GM12878 (cell line): Measurements from ENCODE around the gene BAG5. TPM values are rescaled to one million over a fixed set of nuclear protein-coding genes. Genes with fewer than 3 reads are reported as not detected.

Experiments used
- ATAC-seq: fragments of 200-7000 bp; cut with Tn5 transposase; 3 replicates; pipeline ENCODE4 v1.9.1; 2020; ENCODE audit warnings: mild to moderate bottlenecking, moderate library complexity
- BruUV-seq: library from RNA; stranded (reverse); fragments of 400-500 nt; replicated peaks from 2 replicates; lab custom pipeline; 2021; lab: Mats Ljungman, UMichigan
- CTCF ChIA-PET: fragments of 300-600 bp; sonication (Branson Sonifier 250); formaldehyde crosslinking; extraction: SDS; loops from one replicate; lab custom pipeline; 2021; ENCODE audit warnings: inconsistent platforms; lab: Yijun Ruan, JAX
- POLR2A ChIA-PET: fragments of 350-600 bp; formaldehyde crosslinking; extraction: SDS; loops from one replicate; lab custom pipeline; 2021; ENCODE audit warnings: inconsistent platforms; lab: Charles Lee
- RAD21 ChIA-PET: fragments of 300-600 bp; sonication (Branson Sonifier 250); formaldehyde crosslinking; loops from one replicate; lab custom pipeline; 2023; ENCODE audit warnings: antibody characterized with exemption; ENCODE audit not compliant: unreplicated experiment; lab: Charles Lee
- SMC1A ChIA-PET: fragments of 300-600 bp; sonication (Branson Sonifier 250); formaldehyde crosslinking; loops from one replicate; lab custom pipeline; 2023; ENCODE audit not compliant: unreplicated experiment, uncharacterized antibody; lab: Charles Lee
- DNase-seq: peaks from one replicate; pipeline ENCODE4 v3.0.0-alpha.2; 2011; ENCODE audit warnings: low read depth, low spot score
- FAIRE-seq: peaks from 3 replicates; lab custom pipeline; 2011; peaks lifted over from hg19 to GRCh38; lab: Jason Lieb, UNC
- H2AFZ ChIP-seq: 2 replicates; pipeline ENCODE4 v1.6.0; 2011; ENCODE audit warnings: low read depth, low read length, control low read depth; ENCODE audit not compliant: control insufficient read depth
- H3K27ac ChIP-seq: 2 replicates; pipeline ENCODE4 v1.5.1; 2011; ENCODE audit warnings: control low read depth; ENCODE audit not compliant: control insufficient read depth, insufficient read depth
- H3K27me3 ChIP-seq, 2 experiments: replicated peaks in 1 of 2; 2 replicates each; pipeline versions ENCODE4 v1.6.0 to v1.6.1; 2011; ENCODE audit warnings: low read length in 1 of 2; ENCODE audit not compliant: control insufficient read depth in 2 of 2, insufficient read depth in 2 of 2
- H3K36me3 ChIP-seq, 2 experiments: 2 replicates each; pipeline ENCODE4 v1.5.1; 2011; ENCODE audit warnings: low read length in 1 of 2; ENCODE audit not compliant: control insufficient read depth in 2 of 2, insufficient read depth in 2 of 2
- H3K4me1 ChIP-seq: 2 replicates; pipeline ENCODE4 v1.6.1; 2011; ENCODE audit warnings: mild to moderate bottlenecking, low read length, moderate library complexity, mixed read lengths; ENCODE audit not compliant: control insufficient read depth, insufficient read depth
- H3K4me2 ChIP-seq: 2 replicates; pipeline ENCODE4 v1.6.0; 2011; ENCODE audit warnings: control low read depth; ENCODE audit not compliant: control insufficient read depth, insufficient read depth
- H3K4me3 ChIP-seq: fragments of 200-600 bp; sonication (generic); 2 replicates; pipeline ENCODE4 v1.5.1; 2016
- H3K79me2 ChIP-seq: 2 replicates; pipeline ENCODE4 v1.6.0; 2011; ENCODE audit warnings: low read length; ENCODE audit not compliant: control insufficient read depth, insufficient read depth
- H3K9ac ChIP-seq: 2 replicates; pipeline ENCODE4 v1.8.0; 2011; ENCODE audit warnings: low read length, control low read depth, mixed read lengths; ENCODE audit not compliant: control insufficient read depth, insufficient read depth
- H3K9me3 ChIP-seq: replicated peaks from 3 replicates; pipeline ENCODE4 v1.5.1; 2011; ENCODE audit warnings: mild to moderate bottlenecking, low read length; ENCODE audit not compliant: control insufficient read depth, insufficient read depth
- H4K20me1 ChIP-seq: 2 replicates; pipeline ENCODE4 v1.6.0; 2011; ENCODE audit not compliant: control insufficient read depth, insufficient read depth
- ATF3 ChIP-seq: IDR thresholded peaks from 2 replicates; pipeline ENCODE4 v1.6.1; 2011; ENCODE audit warnings: low read depth, mild to moderate bottlenecking, low read length, moderate library complexity, borderline replicate concordance; ENCODE audit errors: extremely low read depth
- CEBPZ ChIP-seq: fragments of 150-350 bp; IDR thresholded peaks from 2 replicates; pipeline ENCODE4 v1.6.1; 2016; ENCODE audit warnings: low read depth, low read length
- CUX1 ChIP-seq: IDR thresholded peaks from 2 replicates; pipeline ENCODE4 v1.6.1; 2012; ENCODE audit warnings: improper control_type of control experiment, low read depth, low read length; ENCODE audit not compliant: insufficient replicate concordance
- NRF1 ChIP-seq: conservative IDR thresholded peaks from 2 replicates; pipeline ENCODE4 v1.6.1; 2011; ENCODE audit warnings: mild to moderate bottlenecking, low read depth, low read length, improper control_type of control experiment
- RCOR1 ChIP-seq: conservative IDR thresholded peaks from 2 replicates; pipeline ENCODE4 v1.6.1; 2012; ENCODE audit warnings: low read depth, low read length, improper control_type of control experiment
- RELB ChIP-seq: fragments of 450-650 bp; IDR thresholded peaks from 2 replicates; pipeline ENCODE4 v1.6.1; 2017; ENCODE audit warnings: low read depth, mild to moderate bottlenecking, moderate library complexity
- ZNF687 ChIP-seq: fragments of 450-650 bp; IDR thresholded peaks from 2 replicates; pipeline ENCODE4 v1.6.1; 2017; ENCODE audit warnings: mild to moderate bottlenecking, moderate library complexity
- WGBS: methylation state at CpG from one replicate; pipeline ENCODE4 v1.1.6; 2016; ENCODE audit warnings: low lambda C conversion rate; ENCODE audit not compliant: insufficient replicate concordance, insufficient coverage; ENCODE audit errors: missing lambda C conversion rate; 5-methylcytosine and 5-hydroxymethylcytosine counted together
- in situ Hi-C: fragments of 300-500 bp; cut with MboI; formaldehyde crosslinking; loops from 9 replicates; pipeline ENCODE4 v1.14.3; 2018; ENCODE audit warnings: mixed read lengths
- intact Hi-C: fragments of 100-400 bp; cut with micrococcal nuclease; formaldehyde crosslinking; loops from one replicate; pipeline ENCODE4 v1.14.2; 2022; ENCODE audit not compliant: unreplicated experiment
- polyA plus RNA-seq, 11 experiments: library from polyadenylated mRNA; depleted of rRNA in 4 of 11; unstranded in 6 of 11; stranded (reverse) in 5 of 11; fragments of >200 nt; fragmentation: Nextera tagmentation in 4 of 11; fragmentation: Illumina TruSeq in 1 of 11; extraction: Ambion mirVana in 4 of 11; extraction: Trizol in 1 of 11; gene quantifications; 1 replicate in 1 of 11; 2 replicates in 10 of 11; pipeline versions ENCODE4 v1.2.1 to v1.2.3, GENCODE V29; 2011 to 2016; ENCODE audit warnings: inconsistent platforms in 2 of 11, missing spikeins in 2 of 11, low read depth in 1 of 11
- total RNA-seq, 4 experiments: library from RNA; depleted of rRNA in 3 of 4; stranded (reverse); fragments of >200 nt in 3 of 4; fragmentation: Illumina TruSeq in 1 of 4; extraction: Trizol in 1 of 4; gene quantifications; 2 replicates each; pipeline versions ENCODE4 v1.2.1 to v1.2.3, GENCODE V29; 2013 to 2021

Gene BAG5
- total and polyA plus RNA-seq, 10 of the 15 experiments (the other 5 are each of a cell fraction or from before 2014, with no cell fraction given), result 9.9 to 30.5 (median 20.1) TPM

- RAD21 ChIA-PET, result no interaction called here
- ATAC-seq (no peak), DNase-seq (no peak), FAIRE-seq (no peak)
- no peak overlapping the region for H3K27ac ChIP-seq
- BruUV-seq, result no TSS peak
- POLR2A ChIA-PET, result no interaction called here
- H3K4me1 ChIP-seq, result peaks cover 44% of the 10 kb centered on the region
- CTCF ChIA-PET, result no interaction called here
- H3K79me2 ChIP-seq, result peaks cover 3% of the 10 kb centered on the region; the same call in 1 of the 2 replicates
- no peaks in the 10 kb centered on the region; the same call in 2 of the 3 replicates for H3K9me3 ChIP-seq
- peaks cover 2% of the 10 kb centered on the region in 2 experiments; a peak in 2 of 4 replicates for H3K27me3 ChIP-seq
- no peaks in the 10 kb centered on the region for H3K36me3 ChIP-seq
- in situ Hi-C loops, result no loop called here
- intact Hi-C loops, result no loop called here
- WGBS, result 41% methylated on average over 10 of the region's 10 CpGs
- H3K9ac ChIP-seq, result no peak overlapping the region
- no peak overlapping the region for H2AFZ ChIP-seq
- H4K20me1 ChIP-seq, result no peaks in the 10 kb centered on the region
- no peak overlapping the region for H3K4me2 ChIP-seq
- SMC1A ChIA-PET, result no interaction called here
- H3K4me3 ChIP-seq, result no peak overlapping the region
- no peak for TF ChIP-seq NRF1
- no peak for TF ChIP-seq CEBPZ
- no peak for TF ChIP-seq RELB
- no peak for TF ChIP-seq ZNF687
- no peak for TF ChIP-seq RCOR1
- no peak for TF ChIP-seq ATF3
- no peak for TF ChIP-seq CUX1
Measured at GRCh38 chr14:103523575-103523954, 38.9 kb downstream of the BAG5 start.
